Inflammatory macrophage treated with lipopolysaccharide for 4 hours (primary cell): ENCODE measurements around the gene BTG1.
A peak's percentile ranks its signal among the peaks of the same experiment; 100 is the strongest.

Experiments used
- DNase-seq: peaks from one replicate; pipeline ENCODE4 v3.0.0-alpha.2; 2020

The BTG1 gene

DNA sequence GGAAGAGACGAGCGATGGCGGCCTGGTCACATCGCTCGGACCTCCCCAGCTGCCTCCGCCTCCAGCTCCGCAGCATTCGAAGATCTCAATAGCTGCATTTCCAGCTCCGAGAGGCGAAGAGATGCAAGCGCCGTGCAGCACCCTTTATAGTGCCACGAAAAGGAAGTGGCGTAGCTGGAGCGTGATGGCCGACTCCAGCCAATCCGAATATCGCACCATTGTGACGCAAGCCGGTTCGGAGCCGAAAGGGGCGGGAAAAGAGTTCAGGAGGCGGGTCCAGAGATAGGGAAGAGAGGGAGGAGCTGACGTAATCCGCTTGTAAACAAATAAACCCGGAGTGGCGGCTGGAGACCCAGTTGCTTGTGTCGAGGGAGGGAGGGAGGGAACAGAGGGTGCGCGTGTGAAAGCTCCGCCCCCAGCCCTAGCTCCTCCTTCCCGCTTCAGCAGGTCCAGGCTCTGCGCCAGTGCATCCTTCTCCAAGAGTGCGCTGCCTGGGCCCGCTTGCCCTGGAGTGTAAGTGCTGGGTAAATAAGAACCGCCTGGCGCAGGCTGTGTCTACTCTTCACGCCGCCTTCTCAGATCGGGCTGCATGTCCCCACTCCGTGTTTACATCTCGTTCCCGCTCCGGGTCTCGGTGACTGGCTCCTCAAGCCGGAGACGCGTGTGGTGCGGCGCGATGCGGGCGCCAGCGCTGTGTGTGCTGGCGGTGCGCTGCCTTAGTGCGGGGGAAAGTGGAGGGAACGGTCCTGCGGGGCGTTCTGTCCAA lies at the start of gene BTG1:
Gene BTG1 (minus strand): TSS at position 116 of the 766 bp plus-strand sequence. CDS start 311 bp downstream, outside the sequence.
- peak; percentile 100 for DNase-seq

GRCh38 chr12:92194561-92194960 lies 48.9 kb upstream of the BTG1 start:
- DNase-seq, result no peak

GRCh38 chr12:92193846-92194245 lies 48.2 kb upstream of the BTG1 start:
- DNase-seq, result no peak

GRCh38 chr12:92193063-92193462 lies 47.4 kb upstream of the BTG1 start:
- no peak for DNase-seq

GRCh38 chr12:92192360-92192759 lies 46.7 kb upstream of the BTG1 start:
- DNase-seq, result no peak

DNA sequence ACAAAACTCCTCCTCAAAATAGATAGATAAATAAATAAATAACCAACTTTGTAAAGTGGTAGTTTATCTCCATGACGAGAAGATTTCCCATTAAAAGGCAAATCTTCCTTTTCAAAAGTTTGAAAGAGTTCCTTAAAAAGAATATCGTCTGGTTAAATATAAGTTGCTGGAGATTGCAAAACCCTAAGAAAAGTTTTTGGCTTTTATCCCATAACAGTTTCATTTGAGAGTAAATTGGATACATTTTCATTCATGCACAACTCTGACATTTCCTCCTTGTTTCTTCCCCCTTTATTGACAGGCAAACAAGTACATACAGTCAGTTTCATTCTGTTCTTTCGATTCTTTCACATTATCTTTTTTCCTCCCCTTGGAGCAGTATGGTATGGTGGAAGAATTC lies 45.4 kb upstream of the BTG1 start:
- peak; percentile 25 for DNase-seq

DNA sequence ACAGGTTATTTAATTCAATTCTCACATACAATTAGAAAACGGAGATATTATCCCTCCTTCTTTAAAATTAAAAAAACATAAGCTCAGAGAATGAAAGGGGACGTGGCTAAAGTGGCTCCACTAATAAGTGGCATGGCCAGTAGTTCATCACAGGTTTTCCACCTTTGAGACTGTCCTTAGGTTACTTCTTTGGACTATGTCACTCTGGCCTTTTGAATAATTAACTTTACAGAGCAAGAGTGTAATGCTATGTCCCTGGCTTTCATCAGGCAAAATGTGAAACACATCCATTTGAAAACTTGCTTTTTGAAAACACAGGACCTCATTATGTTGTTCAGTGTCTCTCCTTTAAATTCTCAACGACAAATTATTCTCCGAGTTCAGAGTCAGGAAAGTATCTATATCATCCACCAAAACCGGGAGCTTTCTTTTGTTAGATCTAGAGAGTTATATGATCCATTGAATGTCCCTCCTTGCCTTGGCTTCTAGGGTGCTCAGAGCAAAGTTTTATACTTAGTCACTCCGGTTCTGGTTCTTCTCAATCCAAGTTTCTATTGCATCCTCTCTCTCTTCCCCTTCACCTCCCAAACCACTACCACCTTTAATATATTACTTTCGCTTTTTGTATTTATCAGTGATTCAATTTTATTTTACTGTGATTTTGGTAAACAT lies 43.0 kb upstream of the BTG1 start:
- no peak for DNase-seq

DNA sequence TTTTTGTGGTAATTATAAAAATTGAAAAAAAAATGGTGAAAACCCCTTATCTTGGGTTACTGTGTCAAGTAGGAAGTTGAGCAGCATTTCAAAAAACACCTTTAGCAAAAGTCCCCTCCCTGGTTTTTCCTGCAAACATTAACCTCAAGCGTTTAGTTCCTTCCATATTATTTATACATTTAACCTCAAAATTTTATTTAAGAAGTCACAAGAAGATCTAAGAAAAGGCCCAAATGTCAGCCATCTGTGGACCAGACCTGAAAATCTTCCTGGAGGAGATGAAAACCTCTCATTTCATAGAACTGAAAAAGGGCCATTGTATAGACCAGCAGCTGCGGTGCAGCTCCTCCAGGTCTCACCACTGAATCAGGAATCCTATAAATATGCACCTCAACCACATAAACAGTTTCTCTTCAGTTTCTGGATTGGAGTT lies 40.4 kb upstream of the BTG1 start:
- no peak for DNase-seq

- no peak for DNase-seq
These were observed 39.4 kb upstream of the BTG1 start for GRCh38 chr12:92185052-92185451.

DNA sequence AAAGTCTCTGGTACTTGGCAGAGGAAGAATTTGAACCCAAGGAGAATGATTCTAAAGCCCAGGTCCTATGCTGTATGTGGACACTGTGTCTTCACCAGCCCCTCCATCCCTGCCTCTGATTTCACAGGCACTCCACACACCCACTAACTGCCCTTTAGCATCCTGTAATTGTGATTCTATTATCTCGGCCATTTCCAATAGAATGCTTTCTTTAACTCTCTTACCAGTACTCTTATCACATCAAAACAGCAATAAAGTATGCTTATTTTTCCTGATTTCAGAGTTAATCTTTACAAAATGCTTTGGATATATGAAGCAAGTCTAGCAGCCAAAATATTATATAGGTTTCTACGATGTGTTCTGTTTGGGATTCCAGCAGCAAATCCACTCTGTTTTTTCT lies 37.9 kb upstream of the BTG1 start:
- DNase-seq, result no peak

DNA sequence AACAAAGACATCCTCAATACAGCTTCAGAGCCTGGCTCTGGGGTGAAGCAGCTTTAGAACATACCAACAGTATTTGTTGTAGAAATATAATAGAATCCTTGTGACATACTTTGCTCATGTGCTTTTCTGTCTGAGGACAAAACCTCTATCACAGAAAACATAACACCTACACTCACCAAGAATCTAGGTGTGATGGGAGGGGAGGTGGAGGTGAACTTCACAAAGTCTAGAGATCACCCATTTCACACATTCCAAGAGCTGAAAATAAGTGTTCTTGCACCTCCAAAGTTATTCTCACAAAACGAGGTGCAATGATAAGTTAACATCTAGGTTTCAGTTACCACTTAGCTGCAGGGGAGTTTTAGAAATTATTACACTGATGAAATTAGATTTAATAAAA lies 32.7 kb upstream of the BTG1 start:
- no peak for DNase-seq

DNA sequence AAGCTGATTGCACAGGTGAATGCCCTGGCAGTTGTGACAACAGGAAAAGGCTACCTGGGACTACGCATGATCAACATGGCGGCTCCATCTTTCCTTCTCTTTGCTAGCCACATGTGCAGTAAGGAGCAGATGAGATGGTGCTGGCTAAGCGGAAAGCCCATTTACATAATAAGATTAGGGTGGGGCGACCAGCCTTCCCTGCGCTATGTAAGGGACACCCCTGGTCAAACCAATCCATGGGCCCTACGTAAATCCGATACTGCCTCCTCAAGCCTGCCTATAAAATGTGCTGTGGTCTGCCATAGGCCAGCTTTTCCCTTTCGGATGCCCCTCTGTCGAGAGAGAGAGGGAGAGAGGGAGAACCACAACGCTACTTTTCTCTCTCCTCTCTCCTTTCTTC lies 31.0 kb upstream of the BTG1 start:
- no peak for DNase-seq

- DNase-seq, result no peak
These were observed 30.3 kb upstream of the BTG1 start for GRCh38 chr12:92175961-92176360.

DNA sequence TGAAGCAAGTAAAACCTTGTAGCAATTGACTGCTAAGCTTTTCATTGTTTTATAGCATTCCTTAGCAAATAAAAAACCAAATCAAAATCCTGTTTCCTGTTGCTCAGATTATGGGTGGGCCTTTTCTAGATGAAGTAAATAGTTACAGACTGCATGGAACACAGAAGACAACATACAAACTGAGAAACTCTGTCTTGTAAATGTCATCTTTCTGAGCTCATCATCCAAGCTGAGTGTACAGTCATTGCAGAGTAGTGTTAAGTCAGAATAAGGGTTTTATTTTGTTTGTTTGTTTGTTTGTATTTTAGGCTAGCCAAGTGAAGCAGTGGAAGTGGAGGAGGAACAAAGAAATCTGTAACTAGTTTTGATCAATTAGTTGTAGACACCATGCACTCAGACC lies 24.4 kb upstream of the BTG1 start:
- DNase-seq, result no peak

DNA sequence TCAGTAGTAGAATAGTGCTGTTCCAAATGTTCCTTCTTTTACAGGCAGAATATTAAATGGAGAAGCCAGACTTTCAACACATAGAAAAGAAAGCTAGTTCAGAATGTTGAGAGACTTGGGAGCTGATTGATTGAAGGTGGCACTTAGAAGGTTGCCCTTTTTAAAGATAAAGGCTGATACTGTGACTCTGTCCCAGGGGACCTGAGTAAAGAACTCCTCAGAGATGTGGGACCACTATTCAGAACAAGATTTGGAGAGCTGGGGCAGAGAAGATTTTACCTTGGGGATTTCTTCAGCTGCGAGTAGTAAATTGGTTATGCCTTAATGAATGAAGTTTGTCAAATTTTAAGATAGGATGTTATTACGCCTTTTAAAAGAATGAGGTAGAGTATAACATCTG lies 21.4 kb upstream of the BTG1 start:
- DNase-seq, result no peak

DNA sequence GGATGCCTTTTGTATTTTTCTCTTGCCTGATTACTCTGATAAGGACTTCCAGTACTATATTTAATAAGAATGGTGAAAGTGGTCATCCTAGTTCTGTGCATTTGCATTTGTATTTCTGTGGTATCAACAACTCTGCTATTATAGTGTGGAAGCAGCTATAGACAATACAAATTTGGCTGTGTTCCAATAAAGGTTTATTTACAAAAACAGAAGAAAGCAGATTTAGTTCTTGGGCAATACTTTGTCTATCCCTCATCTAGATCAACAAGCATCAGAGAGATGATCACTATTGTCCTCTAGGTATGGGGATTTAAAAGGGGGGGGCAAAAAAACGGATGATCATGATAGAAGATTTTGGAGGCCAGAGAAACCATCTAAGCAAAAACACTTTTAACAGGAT lies 19.1 kb upstream of the BTG1 start:
- no peak for DNase-seq

DNA sequence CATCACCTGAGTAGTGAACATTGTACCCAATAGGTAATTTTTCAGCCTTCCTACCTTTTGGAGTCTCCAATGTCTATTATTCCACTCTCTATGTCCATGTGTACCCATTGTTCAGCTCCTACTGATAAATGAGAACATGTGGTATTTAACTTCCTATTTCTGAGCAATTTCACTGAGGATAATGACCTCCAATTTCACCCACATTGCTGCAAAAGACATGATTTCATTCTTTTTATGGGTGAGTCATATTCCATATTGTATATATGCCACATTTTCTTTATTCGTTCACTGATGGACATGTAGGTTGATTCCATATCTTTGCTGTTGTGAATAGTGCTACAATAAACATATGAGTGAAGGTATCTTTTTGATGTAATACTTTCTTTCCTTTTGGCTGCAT lies 16.4 kb upstream of the BTG1 start:
- DNase-seq, result peak; percentile 85

DNA sequence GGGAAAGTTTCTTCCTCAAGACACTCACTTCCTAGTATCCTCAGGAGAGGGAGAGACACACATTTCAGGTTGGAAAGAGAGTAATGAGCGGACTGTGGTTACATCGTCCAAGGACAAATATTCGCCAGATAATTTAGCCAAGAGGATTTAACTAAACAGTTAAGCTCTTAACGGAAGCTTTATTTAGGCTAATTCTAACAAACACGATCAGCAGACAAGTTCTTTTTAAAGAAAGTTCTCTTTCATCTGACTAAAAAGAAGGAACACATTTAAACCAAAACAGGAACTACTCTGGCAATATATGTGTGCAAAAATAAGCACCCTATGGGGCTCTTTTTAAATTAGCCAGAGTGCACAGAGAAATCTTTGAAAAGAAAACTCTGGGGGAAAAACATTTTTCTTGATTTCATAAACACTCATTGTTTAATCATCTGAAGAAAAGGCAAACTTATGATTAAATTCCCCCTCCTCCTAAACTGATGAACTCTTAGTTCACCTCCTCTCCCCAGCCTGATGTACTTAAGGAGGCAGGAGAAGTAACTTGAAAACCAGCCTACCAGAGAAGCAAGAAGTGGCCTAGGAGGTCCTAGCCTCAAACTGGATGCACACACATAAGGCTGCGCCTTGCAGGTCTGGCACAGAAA lies 13.3 kb upstream of the BTG1 start:
- no peak for DNase-seq

- DNase-seq, result no peak
These were observed 11.2 kb upstream of the BTG1 start for GRCh38 chr12:92156704-92157395.

- no peak for DNase-seq
These were observed 10.5 kb upstream of the BTG1 start for GRCh38 chr12:92156139-92156538.

DNA sequence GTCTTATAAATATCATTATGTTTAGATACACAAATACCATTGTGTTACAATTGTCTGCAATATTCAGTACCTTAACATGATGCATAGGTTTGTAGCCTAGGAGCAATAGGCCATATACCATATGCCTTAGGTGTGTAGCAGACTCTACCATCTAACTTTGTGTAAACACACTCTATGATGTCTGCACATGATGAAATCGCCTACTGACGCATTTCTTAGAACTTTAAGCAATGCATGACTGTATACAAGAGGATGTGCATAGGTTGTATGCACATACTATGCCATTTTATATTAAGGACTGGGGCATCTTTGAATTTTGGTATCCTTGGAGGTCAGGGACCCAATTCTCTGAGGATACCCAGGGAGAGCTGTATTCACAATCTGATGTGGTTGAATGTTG lies 10.1 kb upstream of the BTG1 start:
- DNase-seq, result no peak

GRCh38 chr12:92151916-92152315 lies 6.3 kb upstream of the BTG1 start:
- no peak for DNase-seq

DNA sequence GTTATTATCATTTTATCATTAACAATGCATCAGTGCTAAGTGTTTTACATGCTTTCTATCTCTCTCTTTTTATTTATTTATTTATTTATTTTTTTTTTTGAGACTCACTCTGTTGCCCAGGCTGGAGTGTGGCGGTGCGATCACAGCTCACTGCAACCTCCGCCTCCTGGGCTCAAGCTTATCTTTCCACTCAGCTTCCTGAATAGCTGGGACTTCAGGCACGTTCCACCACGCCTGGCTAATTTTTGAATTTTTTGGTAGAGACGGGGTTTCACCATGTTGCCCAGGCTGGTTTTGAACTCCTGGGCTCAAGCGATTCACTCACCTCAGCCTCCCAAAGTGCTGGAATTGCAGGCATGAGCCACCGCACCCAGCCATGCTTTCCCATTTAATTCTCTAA lies 3.9 kb upstream of the BTG1 start:
- DNase-seq, result no peak

DNA sequence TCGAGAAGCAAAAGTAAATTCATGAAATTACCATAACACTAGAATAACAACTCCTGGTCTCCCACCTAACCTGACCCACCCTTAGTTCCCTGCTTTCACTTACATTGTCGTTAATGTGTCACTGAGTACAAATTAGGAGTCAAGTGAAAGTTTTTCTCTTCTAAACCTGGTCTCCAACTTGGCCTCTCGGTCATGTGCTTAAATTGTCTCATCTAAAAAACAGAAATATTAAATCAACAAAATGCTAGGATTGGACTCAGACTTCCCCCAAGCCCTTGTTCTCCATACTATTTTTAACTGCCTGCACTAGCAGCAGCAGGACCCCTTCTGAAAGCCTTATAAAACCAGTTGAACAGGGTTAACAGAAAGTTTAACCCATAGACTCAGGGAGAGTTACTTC lies 1.8 kb upstream of the BTG1 start:
- DNase-seq, result no peak
